ENCODE results near the gene ADPRH. TPM values are rescaled to one million over a fixed set of nuclear protein-coding genes. Genes with fewer than 3 reads are reported as not detected.

ADPRH gene
- total RNA-seq, 4 donors from 2014 or later, result 8.7 to 16.0 (median 14.5) TPM

GRCh38 chr3:119553823-119554415, 25.4 kb upstream of the ADPRH start:
- WGBS, 2 donors, result 63 to 70% methylated on average over 5 of the region's 5 CpGs
- no peak for DNase-seq
- H3K9me3 ChIP-seq, result no peaks in the 10 kb centered on the region
- no peaks in the 10 kb centered on the region for H3K36me3 ChIP-seq
- no peak overlapping the region for H3K27ac ChIP-seq
- no peak for TF ChIP-seq POLR2A (IDR thresholded peaks at IDR 0.05)
- TF ChIP-seq, protein P1, sequence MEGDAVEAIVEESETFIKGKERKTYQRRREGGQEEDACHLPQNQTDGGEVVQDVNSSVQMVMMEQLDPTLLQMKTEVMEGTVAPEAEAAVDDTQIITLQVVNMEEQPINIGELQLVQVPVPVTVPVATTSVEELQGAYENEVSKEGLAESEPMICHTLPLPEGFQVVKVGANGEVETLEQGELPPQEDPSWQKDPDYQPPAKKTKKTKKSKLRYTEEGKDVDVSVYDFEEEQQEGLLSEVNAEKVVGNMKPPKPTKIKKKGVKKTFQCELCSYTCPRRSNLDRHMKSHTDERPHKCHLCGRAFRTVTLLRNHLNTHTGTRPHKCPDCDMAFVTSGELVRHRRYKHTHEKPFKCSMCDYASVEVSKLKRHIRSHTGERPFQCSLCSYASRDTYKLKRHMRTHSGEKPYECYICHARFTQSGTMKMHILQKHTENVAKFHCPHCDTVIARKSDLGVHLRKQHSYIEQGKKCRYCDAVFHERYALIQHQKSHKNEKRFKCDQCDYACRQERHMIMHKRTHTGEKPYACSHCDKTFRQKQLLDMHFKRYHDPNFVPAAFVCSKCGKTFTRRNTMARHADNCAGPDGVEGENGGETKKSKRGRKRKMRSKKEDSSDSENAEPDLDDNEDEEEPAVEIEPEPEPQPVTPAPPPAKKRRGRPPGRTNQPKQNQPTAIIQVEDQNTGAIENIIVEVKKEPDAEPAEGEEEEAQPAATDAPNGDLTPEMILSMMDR (IDR thresholded peaks at IDR 0.05), result no peak
- no peaks in the 10 kb centered on the region for H3K27me3 ChIP-seq
- H3K4me1 ChIP-seq, result no peaks in the 10 kb centered on the region
- H3K4me3 ChIP-seq (replicated peaks in 1 of 3), result no peak overlapping the region
- intact Hi-C loops (cut with DNase I), result no loop called here

DNA sequence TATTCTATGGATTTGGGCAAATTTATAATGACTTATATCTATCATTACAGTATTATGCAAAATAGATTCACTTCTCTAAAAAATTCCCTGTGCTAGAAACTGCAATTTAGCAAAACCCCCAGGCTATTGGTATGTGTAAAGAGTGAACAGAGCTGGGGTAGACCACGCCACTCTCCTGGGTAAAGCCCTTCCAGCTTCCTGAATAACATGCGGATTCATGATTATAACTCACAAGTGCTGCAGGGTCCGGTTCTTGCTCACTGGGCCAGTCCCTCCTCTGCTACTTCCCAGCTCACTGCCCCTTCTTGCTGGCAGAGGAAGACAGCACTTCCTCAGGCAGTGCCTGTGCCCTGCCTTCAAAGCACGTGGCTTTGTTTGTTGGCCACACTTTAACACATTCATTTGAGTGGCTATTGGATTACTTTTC, 24.0 kb upstream of the ADPRH start:
- 72% methylated on average over 4 of the region's 4 CpGs for WGBS, 2 donors
- Histone ChIP-seq H3K4me1 (no peaks in the 10 kb centered on the region), H3K36me3 (no peaks in the 10 kb centered on the region), H3K9me3 (no peaks in the 10 kb centered on the region), H3K27me3 (no peaks in the 10 kb centered on the region), H3K27ac (no peak overlapping the region), H3K4me3 (replicated peaks in 1 of 3) (no peak overlapping the region)
- DNase-seq, result no peak
- intact Hi-C loops (cut with DNase I), result no loop called here
- TF ChIP-seq, protein P1 (IDR thresholded peaks at IDR 0.05), result no peak
- no peak for TF ChIP-seq POLR2A (IDR thresholded peaks at IDR 0.05)

GRCh38 chr3:119555929-119556328, 23.4 kb upstream of the ADPRH start:
- TF ChIP-seq, protein P1 (IDR thresholded peaks at IDR 0.05), result no peak
- no peak for TF ChIP-seq POLR2A (IDR thresholded peaks at IDR 0.05)
- Histone ChIP-seq H3K27ac (no peak overlapping the region), H3K9me3 (no peaks in the 10 kb centered on the region), H3K36me3 (no peaks in the 10 kb centered on the region), H3K27me3 (no peaks in the 10 kb centered on the region), H3K4me3 (replicated peaks in 1 of 3) (no peak overlapping the region), H3K4me1 (no peaks in the 10 kb centered on the region)
- no peak for DNase-seq
- intact Hi-C loops (cut with DNase I), result no loop called here
- 91% methylated on average over 1 of the region's 1 CpG for WGBS, 2 donors

GRCh38 chr3:119557192-119557876, 22.0 kb upstream of the ADPRH start:
- Histone ChIP-seq H3K4me1 (no peaks in the 10 kb centered on the region), H3K27ac (no peak overlapping the region), H3K27me3 (no peaks in the 10 kb centered on the region), H3K9me3 (no peaks in the 10 kb centered on the region), H3K36me3 (no peaks in the 10 kb centered on the region), H3K4me3 (replicated peaks in 1 of 3) (no peak overlapping the region)
- no peak for DNase-seq
- intact Hi-C loops (cut with DNase I), result no loop called here
- 89 to 92% methylated on average over 7 of the region's 7 CpGs for WGBS, 2 donors
- TF ChIP-seq, protein P1 (IDR thresholded peaks at IDR 0.05), result no peak
- no peak for TF ChIP-seq POLR2A (IDR thresholded peaks at IDR 0.05)

DNA sequence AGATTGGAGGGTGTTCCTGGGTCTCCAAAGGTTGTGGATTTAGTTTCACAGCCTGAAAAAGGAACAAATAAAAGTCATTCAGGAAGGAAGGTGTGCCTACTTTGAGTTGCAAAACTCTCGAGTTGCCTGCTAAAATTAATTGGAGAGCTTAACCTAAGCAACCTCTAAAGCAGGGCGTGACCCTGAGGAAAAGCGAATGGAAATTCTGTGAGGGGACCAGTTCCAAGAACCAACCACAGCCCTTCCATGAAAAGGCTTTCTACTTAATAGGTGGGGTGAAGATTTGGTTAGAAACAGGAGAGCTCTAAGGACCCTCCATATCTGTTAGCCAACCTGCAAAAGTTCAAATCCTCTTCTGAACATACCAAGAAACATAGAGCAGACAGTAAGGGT, 21.4 kb upstream of the ADPRH start:
- Histone ChIP-seq H3K9me3 (no peaks in the 10 kb centered on the region), H3K27me3 (no peaks in the 10 kb centered on the region), H3K4me1 (no peaks in the 10 kb centered on the region), H3K27ac (no peak overlapping the region), H3K36me3 (no peaks in the 10 kb centered on the region), H3K4me3 (replicated peaks in 1 of 3) (no peak overlapping the region)
- DNase-seq, result no peak
- 81% methylated on average over 3 of the region's 3 CpGs for WGBS, 2 donors
- intact Hi-C loops (cut with DNase I), result no loop called here
- TF ChIP-seq, protein P1 (IDR thresholded peaks at IDR 0.05), result no peak
- no peak for TF ChIP-seq POLR2A (IDR thresholded peaks at IDR 0.05)

All from thyroid gland (tissue), 4 donors.